DOHH2 (cell line): ENCODE measurements around the gene RAB3GAP1.
A peak's percentile ranks its signal among the peaks of the same experiment; 100 is the strongest.

Source experiments
- H3F3A ChIP-seq: fragments of 200-600 bp; sonication (generic), shearing (Covaris generic); 2 replicates; pipeline ENCODE4 v1.6.0; 2016; ENCODE audit warnings: antibody characterized with exemption, mild to moderate bottlenecking; ENCODE audit not compliant: control insufficient read depth, insufficient read depth
- H3K27ac ChIP-seq: fragments of 200-600 bp; sonication (generic); 2 replicates; pipeline ENCODE4 v1.5.1; 2014; ENCODE audit warnings: low read depth, mild to moderate bottlenecking, low read length, moderate library complexity
- H3K27me3 ChIP-seq: fragments of 200-600 bp; sonication (generic); 2 replicates; pipeline ENCODE4 v1.6.1; 2014; ENCODE audit warnings: mild to moderate bottlenecking, low read length, mixed read lengths; ENCODE audit not compliant: control insufficient read depth
- H3K36me3 ChIP-seq: fragments of 200-600 bp; sonication (generic); 2 replicates; pipeline ENCODE4 v1.6.1; 2014; ENCODE audit warnings: mild to moderate bottlenecking, low read length, moderate library complexity, mixed read lengths; ENCODE audit not compliant: control insufficient read depth
- H3K4me1 ChIP-seq: fragments of 200-600 bp; sonication (generic); 2 replicates; pipeline ENCODE4 v1.6.1; 2014; ENCODE audit warnings: mild to moderate bottlenecking, low read length, mixed read lengths; ENCODE audit not compliant: control insufficient read depth
- H3K4me2 ChIP-seq: fragments of 200-600 bp; sonication (generic); 2 replicates; pipeline ENCODE4 v1.6.0; 2014; ENCODE audit warnings: mild to moderate bottlenecking, low read length, moderate library complexity
- H3K4me3 ChIP-seq: fragments of 200-600 bp; sonication (generic); 2 replicates; pipeline ENCODE4 v1.5.1; 2014; ENCODE audit warnings: mild to moderate bottlenecking, low read length, mixed read lengths
- H3K79me2 ChIP-seq: fragments of 200-600 bp; sonication (generic); 2 replicates; pipeline ENCODE4 v1.6.1; 2014; ENCODE audit warnings: mild to moderate bottlenecking, low read length, mixed read lengths; ENCODE audit not compliant: control insufficient read depth
- H3K9me2 ChIP-seq: fragments of 200-600 bp; sonication (generic); replicated peaks from 2 replicates; pipeline ENCODE4 v1.6.1; 2014; ENCODE audit warnings: mild to moderate bottlenecking, low read length, mixed read lengths; ENCODE audit not compliant: control insufficient read depth
- H3K9me3 ChIP-seq: fragments of 200-600 bp; sonication (generic); 2 replicates; pipeline ENCODE4 v1.6.1; 2014; ENCODE audit warnings: antibody characterized with exemption, low read length, mixed read lengths; ENCODE audit not compliant: control insufficient read depth, insufficient read depth
- H4K20me1 ChIP-seq: fragments of 200-600 bp; sonication (generic); 2 replicates; pipeline ENCODE4 v1.6.0; 2014; ENCODE audit warnings: low read depth, mild to moderate bottlenecking, antibody characterized with exemption, low read length, moderate library complexity; ENCODE audit not compliant: control insufficient read depth, insufficient read depth
- CTCF ChIP-seq: fragments of 200-600 bp; sonication (generic); IDR thresholded peaks from one replicate; pipeline ENCODE4 v1.5.1; 2014; ENCODE audit warnings: antibody characterized with exemption, mild to moderate bottlenecking, low read depth, low read length; ENCODE audit not compliant: poor library complexity, severe bottlenecking
- EZH2phosphoT487 ChIP-seq: fragments of 200-600 bp; sonication (generic); IDR thresholded peaks from 2 replicates; pipeline ENCODE4 v1.6.1; 2017; ENCODE audit warnings: borderline replicate concordance, mild to moderate bottlenecking, antibody characterized with exemption, low read length, moderate library complexity, mixed read lengths

The RAB3GAP1 gene

DNA sequence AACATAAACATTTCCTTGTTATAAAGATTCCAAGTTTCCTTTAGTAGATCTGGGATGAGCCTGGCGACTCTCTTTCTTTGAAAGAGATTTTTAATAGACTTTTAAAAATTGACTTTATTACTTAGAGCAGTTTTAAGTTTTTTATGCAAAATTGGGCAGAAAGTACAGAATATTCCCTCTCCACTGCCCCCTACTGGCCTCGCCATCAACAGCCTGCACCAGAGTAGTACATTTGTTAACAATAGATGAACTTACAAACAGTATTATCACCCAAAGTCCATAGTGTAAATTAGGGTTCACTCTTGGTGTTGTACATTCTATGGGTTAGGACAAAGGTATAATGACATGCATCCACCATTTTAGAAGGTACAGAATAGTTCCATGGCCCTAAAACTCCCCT, 8.7 kb upstream of the RAB3GAP1 start:
- no peaks in the 10 kb centered on the region for H3K9me2 ChIP-seq
- no peak overlapping the region for H3K4me3 ChIP-seq
- no peaks in the 10 kb centered on the region for H3K4me1 ChIP-seq
- TF ChIP-seq EZH2phosphoT487 (no peak), CTCF (peak; percentile 80)
- no peak overlapping the region for H3K27ac ChIP-seq
- no peaks in the 10 kb centered on the region for H3K36me3 ChIP-seq
- no peaks in the 10 kb centered on the region for H4K20me1 ChIP-seq
- no peaks in the 10 kb centered on the region for H3F3A ChIP-seq
- no peak overlapping the region for H3K4me2 ChIP-seq
- H3K79me2 ChIP-seq = no peaks in the 10 kb centered on the region
- H3K27me3 ChIP-seq = no peaks in the 10 kb centered on the region
- no peaks in the 10 kb centered on the region for H3K9me3 ChIP-seq

- peaks cover 2% of the 10 kb centered on the region; the same call in 1 of the 2 replicates for H3K36me3 ChIP-seq
- H3K4me1 ChIP-seq = peaks cover 4% of the 10 kb centered on the region
- H3K27me3 ChIP-seq = no peaks in the 10 kb centered on the region
- no peak within 1 kb of the TSS for H3K4me3 ChIP-seq
- H3K79me2 ChIP-seq = peaks cover 4% of the 10 kb centered on the region
- TF ChIP-seq CTCF (no peak), EZH2phosphoT487 (no peak)
- peaks cover 6% of the 10 kb centered on the region; the same call in 1 of the 2 replicates for H3F3A ChIP-seq
- H4K20me1 ChIP-seq = no peaks in the 10 kb centered on the region
- no peaks in the 10 kb centered on the region for H3K9me3 ChIP-seq
- H3K27ac ChIP-seq = no peak within 1 kb of the TSS
- no peak within 1 kb of the TSS for H3K4me2 ChIP-seq
- no peaks in the 10 kb centered on the region for H3K9me2 ChIP-seq
Observed at GRCh38 chr2:135047300-135047699, 4.8 kb upstream of the RAB3GAP1 start, which contains the start of gene MAP3K19. Gene MAP3K19 (minus strand): TSS chr2:135047447. CDS start chr2:135024647, 22,800 bp downstream.

GRCh38 chr2:135048122-135048521, 4.0 kb upstream of the RAB3GAP1 start:
- H3K4me2 ChIP-seq = no peak overlapping the region
- TF ChIP-seq CTCF (no peak), EZH2phosphoT487 (no peak)
- peaks cover 6% of the 10 kb centered on the region; the same call in 1 of the 2 replicates for H3F3A ChIP-seq
- H3K27ac ChIP-seq = no peak overlapping the region
- peaks cover 3% of the 10 kb centered on the region; the same call in 1 of the 2 replicates for H4K20me1 ChIP-seq
- no peak overlapping the region for H3K4me3 ChIP-seq
- peaks cover 5% of the 10 kb centered on the region for H3K36me3 ChIP-seq
- no peaks in the 10 kb centered on the region for H3K9me3 ChIP-seq
- H3K27me3 ChIP-seq = no peaks in the 10 kb centered on the region
- no peaks in the 10 kb centered on the region for H3K9me2 ChIP-seq
- H3K79me2 ChIP-seq = peaks cover 13% of the 10 kb centered on the region
- H3K4me1 ChIP-seq = peaks cover 7% of the 10 kb centered on the region
